ENCODE results near the gene RFTN1. TPM values are rescaled to one million over a fixed set of nuclear protein-coding genes. Genes with fewer than 3 reads are reported as not detected.

The RFTN1 gene
- total RNA-seq, 2 experiments from 2014 or later, result 55.7 to 56.4 TPM

- Histone ChIP-seq H3K9me3 (ENCODE audit: control insufficient read depth in 1 of 2, insufficient read depth in 1 of 2, low read length in 2 of 2) (peaks cover 0 to 18% of the 10 kb centered on the region in 2 experiments), H3K4me1 (ENCODE audit: insufficient read depth, low read length) (peaks cover 32% of the 10 kb centered on the region), H3K27me3 (ENCODE audit: control insufficient read depth in 1 of 2, insufficient read depth in 2 of 2, low read length in 2 of 2) (no peaks in the 10 kb centered on the region), H3K36me3 (ENCODE audit: insufficient read depth, low read length) (peaks cover 71% of the 10 kb centered on the region), H3K4me3 (ENCODE audit: low read length) (no peak overlapping the region), H3K27ac (ENCODE audit: low read depth in 1 of 2, low read length in 2 of 2) (no peak overlapping the region)
- ATAC-seq (ENCODE audit: poor library complexity) (no peak), DNase-seq (no peak)
- peaks cover 12% of the 10 kb centered on the region for H3K9me3 Mint-ChIP-seq
- TF ChIP-seq CTCF (IDR thresholded peaks at IDR 0.05), result no peak
- no peaks in the 10 kb centered on the region for H3K27me3 Mint-ChIP-seq
- peaks cover 69% of the 10 kb centered on the region for H3K4me1 Mint-ChIP-seq (ENCODE audit: low read depth)
- intact Hi-C loops (cut with DNase I, micrococcal nuclease), result loop anchor here (5.0 kb wide), 2 partner anchors 37 to 212 kb away; no protein-coding TSS in a partner anchor
- peaks cover 91% of the 10 kb centered on the region for H3K36me3 Mint-ChIP-seq (ENCODE audit: low read depth)
- CTCF ChIA-PET, result interaction anchor here (0.6 to 1.6 kb wide), 3 partner anchors 40 to 48 kb away, joined by 3 to 4 read pairs (median 3); no protein-coding TSS in a partner anchor
- POLR2A ChIA-PET, result interaction anchor here (1.0 kb wide), 1 partner anchor 44 kb away, joined by 3 read pairs; no protein-coding TSS in a partner anchor
- no peak overlapping the region for H3K4me3 Mint-ChIP-seq
- H3K27ac Mint-ChIP-seq, result peak overlapping the region; percentile 82
Measured at GRCh38 chr3:16334909-16335308, 178.6 kb downstream of the RFTN1 start.

- intact Hi-C loops (cut with DNase I, micrococcal nuclease), result loop anchor here in 1 of 2 experiments (5.0 kb wide), 1 partner anchor 214 kb away; no protein-coding TSS in a partner anchor
- CTCF ChIA-PET, result interaction anchor here (0.6 to 0.8 kb wide), 2 partner anchors 14 to 65 kb away, joined by 3 to 4 read pairs; no protein-coding TSS in a partner anchor
- H3K9me3 Mint-ChIP-seq, result peaks cover 12% of the 10 kb centered on the region
- TF ChIP-seq CTCF (IDR thresholded peaks at IDR 0.05), result no peak
- H3K4me3 Mint-ChIP-seq, result no peak overlapping the region
- DNase-seq, result no peak
- peaks cover 91% of the 10 kb centered on the region for H3K36me3 Mint-ChIP-seq (ENCODE audit: low read depth)
- Histone ChIP-seq H3K9me3 (ENCODE audit: control insufficient read depth in 1 of 2, insufficient read depth in 1 of 2, low read length in 2 of 2) (peaks cover 7 to 18% of the 10 kb centered on the region in 2 experiments), H3K27ac (ENCODE audit: low read depth in 1 of 2, low read length in 2 of 2) (no peak overlapping the region), H3K4me1 (ENCODE audit: insufficient read depth, low read length) (peaks cover 17% of the 10 kb centered on the region), H3K4me3 (ENCODE audit: low read length) (no peak overlapping the region), H3K27me3 (ENCODE audit: control insufficient read depth in 1 of 2, insufficient read depth in 2 of 2, low read length in 2 of 2) (no peaks in the 10 kb centered on the region), H3K36me3 (ENCODE audit: insufficient read depth, low read length) (peaks cover 83% of the 10 kb centered on the region)
- H3K27ac Mint-ChIP-seq, result peak overlapping the region; percentile 82
- H3K4me1 Mint-ChIP-seq (ENCODE audit: low read depth), result peaks cover 50% of the 10 kb centered on the region
- POLR2A ChIA-PET, result interaction anchor here (1.0 to 1.2 kb wide), 3 partner anchors 10 to 47 kb away, joined by 3 read pairs; no protein-coding TSS in a partner anchor
- ATAC-seq (ENCODE audit: poor library complexity), result no peak
- no peaks in the 10 kb centered on the region for H3K27me3 Mint-ChIP-seq
Measured at GRCh38 chr3:16332904-16333426, 180.5 kb downstream of the RFTN1 start.

- no peak overlapping the region for H3K4me3 Mint-ChIP-seq
Measured at GRCh38 chr3:16331319-16331883, 182.1 kb downstream of the RFTN1 start.

More at GRCh38 chr3:16331319-16331883, 182.1 kb downstream of the RFTN1 start:
- Histone ChIP-seq H3K4me3 (ENCODE audit: low read length) (no peak overlapping the region), H3K4me1 (ENCODE audit: insufficient read depth, low read length) (peaks cover 6% of the 10 kb centered on the region), H3K27ac (ENCODE audit: low read depth in 1 of 2, low read length in 2 of 2) (no peak overlapping the region), H3K27me3 (ENCODE audit: control insufficient read depth in 1 of 2, insufficient read depth in 2 of 2, low read length in 2 of 2) (no peaks in the 10 kb centered on the region), H3K9me3 (ENCODE audit: control insufficient read depth in 1 of 2, insufficient read depth in 1 of 2, low read length in 2 of 2) (peaks cover 7 to 18% of the 10 kb centered on the region in 2 experiments), H3K36me3 (ENCODE audit: insufficient read depth, low read length) (peaks cover 83% of the 10 kb centered on the region)
- intact Hi-C loops (cut with DNase I, micrococcal nuclease), result loop anchor here in 1 of 2 experiments (5.0 kb wide), 1 partner anchor 216 kb away; no protein-coding TSS in a partner anchor
- TF ChIP-seq CTCF (IDR thresholded peaks at IDR 0.05), result no peak
- no peaks in the 10 kb centered on the region for H3K27me3 Mint-ChIP-seq
- H3K27ac Mint-ChIP-seq, result peak overlapping the region; percentile 82
- POLR2A ChIA-PET, result no interaction called here
- CTCF ChIA-PET, result no interaction called here
- H3K36me3 Mint-ChIP-seq (ENCODE audit: low read depth), result peaks cover 100% of the 10 kb centered on the region
- DNase-seq (no peak), ATAC-seq (ENCODE audit: poor library complexity) (no peak)
- H3K4me1 Mint-ChIP-seq (ENCODE audit: low read depth), result peaks cover 42% of the 10 kb centered on the region
- peaks cover 12% of the 10 kb centered on the region for H3K9me3 Mint-ChIP-seq

All from CD4-positive, alpha-beta T cell (primary cell).